ENCODE results near the gene CACNA1G.

Gene CACNA1G

DNA sequence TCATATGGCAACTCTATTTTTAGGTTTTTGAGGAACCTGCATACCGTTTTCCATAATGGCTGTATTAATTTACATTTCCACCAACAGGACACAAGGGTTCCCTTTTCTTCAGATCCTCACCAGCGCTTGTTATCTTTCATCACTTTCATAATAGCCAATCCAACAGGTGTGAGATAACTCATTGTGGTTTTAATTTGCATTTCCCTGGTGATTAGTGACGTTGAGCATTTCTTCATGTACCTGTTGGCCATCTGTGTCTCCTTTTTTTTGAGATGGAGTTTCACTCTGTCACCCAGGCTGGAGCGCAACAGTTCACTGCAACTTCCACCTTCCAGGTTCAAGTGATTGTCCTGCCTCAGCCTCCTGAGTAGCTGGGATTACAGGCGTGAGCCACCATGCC, 38.0 kb downstream of the CACNA1G start:
- no peak for DNase-seq (ENCODE audit: low spot score)
- TF ChIP-seq, protein P1, sequence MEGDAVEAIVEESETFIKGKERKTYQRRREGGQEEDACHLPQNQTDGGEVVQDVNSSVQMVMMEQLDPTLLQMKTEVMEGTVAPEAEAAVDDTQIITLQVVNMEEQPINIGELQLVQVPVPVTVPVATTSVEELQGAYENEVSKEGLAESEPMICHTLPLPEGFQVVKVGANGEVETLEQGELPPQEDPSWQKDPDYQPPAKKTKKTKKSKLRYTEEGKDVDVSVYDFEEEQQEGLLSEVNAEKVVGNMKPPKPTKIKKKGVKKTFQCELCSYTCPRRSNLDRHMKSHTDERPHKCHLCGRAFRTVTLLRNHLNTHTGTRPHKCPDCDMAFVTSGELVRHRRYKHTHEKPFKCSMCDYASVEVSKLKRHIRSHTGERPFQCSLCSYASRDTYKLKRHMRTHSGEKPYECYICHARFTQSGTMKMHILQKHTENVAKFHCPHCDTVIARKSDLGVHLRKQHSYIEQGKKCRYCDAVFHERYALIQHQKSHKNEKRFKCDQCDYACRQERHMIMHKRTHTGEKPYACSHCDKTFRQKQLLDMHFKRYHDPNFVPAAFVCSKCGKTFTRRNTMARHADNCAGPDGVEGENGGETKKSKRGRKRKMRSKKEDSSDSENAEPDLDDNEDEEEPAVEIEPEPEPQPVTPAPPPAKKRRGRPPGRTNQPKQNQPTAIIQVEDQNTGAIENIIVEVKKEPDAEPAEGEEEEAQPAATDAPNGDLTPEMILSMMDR (IDR thresholded peaks at IDR 0.05; ENCODE audit: extremely low read depth, missing control alignments) = no peak

DNA sequence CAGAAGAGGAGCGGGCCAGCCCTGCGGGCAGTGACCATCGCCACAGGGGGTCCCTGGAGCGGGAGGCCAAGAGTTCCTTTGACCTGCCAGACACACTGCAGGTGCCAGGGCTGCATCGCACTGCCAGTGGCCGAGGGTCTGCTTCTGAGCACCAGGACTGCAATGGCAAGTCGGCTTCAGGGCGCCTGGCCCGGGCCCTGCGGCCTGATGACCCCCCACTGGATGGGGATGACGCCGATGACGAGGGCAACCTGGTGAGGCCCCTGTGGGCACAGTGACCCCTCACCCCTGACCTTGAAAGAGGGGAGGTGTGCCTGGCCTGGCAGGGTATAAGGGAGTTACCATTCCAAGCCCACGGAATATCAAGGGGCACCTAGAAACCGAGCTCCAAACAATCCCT, 39.1 kb downstream of the CACNA1G start:
- TF ChIP-seq, protein P1 (IDR thresholded peaks at IDR 0.05; ENCODE audit: extremely low read depth, missing control alignments) = no peak
- DNase-seq (ENCODE audit: low spot score) = no peak

DNA sequence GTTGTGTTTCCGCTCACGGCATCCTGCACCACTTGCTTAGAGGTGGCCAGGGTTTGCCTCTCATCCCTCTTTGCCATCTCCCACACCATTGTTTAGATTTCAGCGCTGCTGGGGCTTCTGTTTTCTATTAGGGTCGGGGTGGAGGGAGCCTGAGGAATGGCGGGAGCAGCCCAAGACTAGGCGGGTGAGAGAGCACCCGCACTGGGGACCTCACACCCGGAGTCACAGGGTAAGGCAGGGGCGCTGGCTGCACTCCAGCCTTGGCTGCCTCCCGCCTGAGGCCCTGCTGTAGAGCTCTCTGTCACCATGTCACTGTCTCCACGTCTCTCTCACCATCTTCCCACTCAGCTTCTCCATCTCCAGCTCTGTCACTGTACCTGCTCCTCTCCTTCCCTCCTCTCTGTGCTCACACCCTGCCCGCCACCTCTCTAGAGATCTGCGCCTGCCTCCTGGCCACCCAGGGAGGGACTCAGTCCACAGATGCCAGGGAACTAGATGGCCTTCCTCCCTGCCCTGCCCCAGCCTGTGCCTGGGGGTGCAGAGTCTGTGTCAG, 41.4 kb downstream of the CACNA1G start:
- DNase-seq (ENCODE audit: low spot score) = no peak

DNA sequence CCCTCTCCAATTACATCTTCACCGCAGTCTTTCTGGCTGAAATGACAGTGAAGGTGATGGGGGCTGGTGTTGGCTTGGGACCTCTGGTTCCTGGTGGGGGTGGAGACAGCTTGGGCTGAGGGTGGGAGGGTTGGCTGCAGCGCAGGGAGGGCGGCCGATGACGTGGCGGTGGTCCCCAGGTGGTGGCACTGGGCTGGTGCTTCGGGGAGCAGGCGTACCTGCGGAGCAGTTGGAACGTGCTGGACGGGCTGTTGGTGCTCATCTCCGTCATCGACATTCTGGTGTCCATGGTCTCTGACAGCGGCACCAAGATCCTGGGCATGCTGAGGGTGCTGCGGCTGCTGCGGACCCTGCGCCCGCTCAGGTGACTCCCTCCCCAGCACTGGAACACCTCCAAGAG, 42.3 kb downstream of the CACNA1G start:
- TF ChIP-seq, protein P1 (IDR thresholded peaks at IDR 0.05; ENCODE audit: extremely low read depth, missing control alignments) = no peak
- no peak for DNase-seq (ENCODE audit: low spot score)

More for the DNA sequence above, 41.4 kb downstream of the CACNA1G start:
- TF ChIP-seq, protein P1 (IDR thresholded peaks at IDR 0.05; ENCODE audit: extremely low read depth, missing control alignments) = no peak

DNA sequence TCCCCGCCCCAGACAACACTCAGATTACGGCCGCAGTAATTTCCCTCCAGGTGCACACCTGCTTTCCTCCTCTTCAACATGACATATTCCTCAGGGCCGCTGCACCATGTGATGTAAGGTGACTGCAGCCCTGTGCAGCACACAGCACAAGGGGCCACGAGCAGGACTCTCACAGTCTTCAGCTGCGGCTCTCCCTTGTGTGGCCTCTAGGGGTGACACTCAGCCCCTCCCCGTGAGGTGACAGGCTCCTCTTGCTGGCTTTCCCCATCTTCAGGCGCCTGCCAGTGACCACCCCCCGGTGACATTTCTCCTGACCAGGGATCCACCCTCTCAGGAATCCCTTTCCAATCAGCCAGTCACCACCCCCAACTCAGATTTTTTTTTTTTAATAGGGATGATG, 42.8 kb downstream of the CACNA1G start:
- DNase-seq (ENCODE audit: low spot score) = no peak
- TF ChIP-seq, protein P1 (IDR thresholded peaks at IDR 0.05; ENCODE audit: extremely low read depth, missing control alignments) = no peak

DNA sequence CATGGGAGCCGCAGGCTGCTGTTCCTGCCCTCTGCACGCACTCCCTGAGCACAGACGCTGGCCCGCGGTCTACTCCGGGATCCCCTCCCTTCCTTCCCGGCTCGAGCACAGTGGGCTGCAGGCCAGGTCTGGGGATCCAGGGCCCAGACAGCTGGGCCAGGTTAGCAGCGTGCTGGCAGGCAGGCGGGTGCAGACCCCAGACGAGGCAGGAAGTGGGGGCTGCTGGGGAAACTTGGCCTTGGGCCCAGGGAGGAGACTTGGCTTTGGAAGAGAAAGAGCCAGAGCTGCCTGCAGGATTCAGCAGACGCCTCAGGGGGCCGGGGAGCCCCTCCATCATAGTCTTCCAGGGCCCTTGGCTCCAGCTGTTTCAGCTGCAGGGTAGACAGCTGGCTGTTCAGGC, 44.0 kb downstream of the CACNA1G start:
- TF ChIP-seq, protein P1 (IDR thresholded peaks at IDR 0.05; ENCODE audit: extremely low read depth, missing control alignments) = no peak
- no peak for DNase-seq (ENCODE audit: low spot score)

DNA sequence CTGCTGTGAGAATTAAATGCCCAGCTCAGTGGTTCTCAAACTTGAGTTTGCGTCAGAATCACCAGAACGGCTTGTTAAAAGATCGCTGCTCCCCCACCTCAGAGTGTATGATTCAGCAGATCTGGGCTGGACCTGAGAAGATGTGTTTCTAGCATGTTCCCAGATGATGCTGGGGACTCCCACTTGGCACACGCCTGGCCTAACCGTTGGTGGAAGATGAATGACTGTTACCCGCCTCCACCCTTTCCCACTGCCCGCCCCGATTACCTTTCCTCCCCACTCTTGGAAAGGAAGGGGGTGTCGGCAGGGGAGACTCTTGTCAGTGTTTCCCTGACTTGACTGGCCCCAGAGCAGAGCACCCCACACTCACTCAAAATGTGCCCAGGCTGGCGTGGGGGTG, 44.9 kb downstream of the CACNA1G start:
- TF ChIP-seq, protein P1 (IDR thresholded peaks at IDR 0.05; ENCODE audit: extremely low read depth, missing control alignments) = no peak
- DNase-seq (ENCODE audit: low spot score) = no peak
